ENCODE data around the gene PTER.
A peak's percentile ranks its signal among the peaks of the same experiment; 100 is the strongest.

Gene PTER

DNA sequence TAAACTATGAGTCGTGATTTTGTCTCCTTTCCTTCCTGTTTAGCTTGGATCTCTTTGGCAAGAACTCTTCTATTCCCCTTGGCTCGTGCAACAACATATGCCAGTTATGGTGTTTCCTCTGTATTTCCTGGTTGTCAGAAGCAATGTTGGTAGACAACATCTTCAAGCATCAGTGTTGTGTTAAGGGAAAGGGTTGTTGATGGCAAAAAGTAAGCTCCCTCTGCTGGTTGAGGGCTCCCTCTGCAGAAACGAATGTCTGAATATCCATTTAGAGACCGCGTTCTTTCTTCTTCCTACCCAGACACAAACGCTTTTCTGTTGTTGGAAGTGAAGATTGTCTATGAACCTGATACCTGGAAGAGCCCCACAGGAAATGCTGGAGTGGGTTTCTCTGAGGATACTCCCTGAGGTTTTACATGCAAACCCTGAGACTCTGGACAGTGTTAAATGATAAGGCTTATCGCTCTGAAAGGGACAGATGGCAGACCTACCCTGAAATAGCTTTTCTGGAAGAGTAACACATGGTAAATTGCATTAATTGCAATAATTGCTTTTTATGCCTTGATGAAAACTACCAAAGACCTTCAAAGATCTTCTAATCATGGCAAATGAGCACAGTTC lies 108.4 kb downstream of the PTER start:
- DNase-seq = peak; percentile 7 to 50 (median 37)

DNA sequence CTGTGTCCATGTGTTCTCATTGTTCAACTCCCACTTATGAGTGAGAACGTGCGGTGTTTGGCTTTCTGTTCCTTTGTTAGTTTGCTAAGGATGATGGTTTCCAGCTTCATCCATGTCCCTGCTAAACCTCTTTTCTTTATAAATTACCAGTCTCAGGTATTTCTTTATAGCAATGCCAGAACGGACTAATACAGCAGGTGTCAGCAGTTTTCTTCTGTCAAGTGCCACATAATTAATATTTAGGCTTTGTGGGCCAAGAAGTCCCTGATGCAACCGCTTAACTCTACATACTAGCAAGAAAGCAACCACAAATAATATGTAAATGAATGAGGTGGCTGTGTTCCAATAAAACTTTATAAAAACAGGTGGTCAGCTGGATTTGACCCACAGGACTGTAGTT lies 111.2 kb downstream of the PTER start:
- no peak for DNase-seq

DNA sequence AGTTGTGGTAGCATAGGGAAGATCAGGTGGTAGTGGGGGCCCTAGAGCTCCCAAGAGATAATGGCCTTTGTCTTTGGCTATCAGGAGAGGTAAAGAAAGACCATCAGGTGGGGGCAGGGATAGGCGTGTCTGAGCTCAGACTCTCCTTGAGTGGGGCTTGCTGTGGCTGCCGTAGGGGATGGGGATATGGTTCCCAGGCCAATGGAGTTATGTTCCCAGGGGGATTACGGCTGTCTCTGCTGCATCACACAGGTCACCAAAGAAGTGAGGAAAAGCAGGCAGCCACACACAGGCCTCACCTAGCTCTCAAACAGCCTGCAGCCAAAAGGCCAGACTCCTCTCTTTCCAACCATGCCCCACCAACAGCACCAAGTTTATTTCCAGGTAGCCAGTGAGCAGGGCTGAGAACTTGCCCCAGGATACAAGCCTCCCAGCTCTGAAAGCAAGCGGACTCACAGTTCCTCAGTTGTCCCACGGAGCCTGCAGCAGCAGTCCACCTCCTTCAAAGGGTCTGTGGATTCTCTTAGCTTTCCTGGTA lies 122.5 kb downstream of the PTER start:
- no peak for DNase-seq

DNA sequence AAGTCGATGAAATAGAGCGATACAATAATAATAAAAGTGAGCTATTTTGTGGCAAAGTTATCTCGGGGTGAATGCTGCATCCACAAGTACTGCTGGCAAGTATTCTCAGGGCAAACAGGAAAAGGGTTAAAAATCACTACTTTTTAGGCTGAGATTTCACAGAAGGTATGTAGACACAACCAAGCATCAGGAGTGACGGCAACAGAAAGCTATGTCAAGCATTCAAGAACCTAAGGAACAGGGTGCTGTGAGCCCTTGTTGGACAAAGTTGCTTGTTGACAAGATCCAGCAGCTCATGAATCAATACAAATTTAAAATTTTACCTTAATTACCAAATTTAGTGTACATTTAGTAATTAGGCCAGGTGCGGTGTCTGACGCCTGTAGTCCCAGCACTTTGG lies 126.1 kb downstream of the PTER start:
- DNase-seq = no peak

Data from suppressor macrophage (primary cell).